Activated CD8-positive, alpha-beta memory T cell treated with anti-CD3 and anti-CD28 coated beads for 1 hour (primary cell): ENCODE data around the gene HSFX2.
A peak's percentile ranks its signal among the peaks of the same experiment; 100 is the strongest.
"Not testable (repeated sequence)": the region's sequence is repeated elsewhere in the genome, so short reads cannot be mapped to it uniquely, and the experiment has no call there.

Experiments used
- DNase-seq, 2 donors: peaks; one replicate each; pipeline ENCODE4 v3.0.0-alpha.2; 2020; ENCODE audit warnings: low read depth in 1 of 2; ENCODE audit errors: extremely low read depth in 1 of 2

The HSFX2 gene, protein sequence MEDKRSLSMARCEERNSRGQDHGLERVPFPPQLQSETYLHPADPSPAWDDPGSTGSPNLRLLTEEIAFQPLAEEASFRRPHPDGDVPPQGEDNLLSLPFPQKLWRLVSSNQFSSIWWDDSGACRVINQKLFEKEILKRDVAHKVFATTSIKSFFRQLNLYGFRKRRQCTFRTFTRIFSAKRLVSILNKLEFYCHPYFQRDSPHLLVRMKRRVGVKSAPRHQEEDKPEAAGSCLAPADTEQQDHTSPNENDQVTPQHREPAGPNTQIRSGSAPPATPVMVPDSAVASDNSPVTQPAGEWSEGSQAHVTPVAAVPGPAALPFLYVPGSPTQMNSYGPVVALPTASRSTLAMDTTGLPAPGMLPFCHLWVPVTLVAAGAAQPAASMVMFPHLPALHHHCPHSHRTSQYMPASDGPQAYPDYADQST

DNA sequence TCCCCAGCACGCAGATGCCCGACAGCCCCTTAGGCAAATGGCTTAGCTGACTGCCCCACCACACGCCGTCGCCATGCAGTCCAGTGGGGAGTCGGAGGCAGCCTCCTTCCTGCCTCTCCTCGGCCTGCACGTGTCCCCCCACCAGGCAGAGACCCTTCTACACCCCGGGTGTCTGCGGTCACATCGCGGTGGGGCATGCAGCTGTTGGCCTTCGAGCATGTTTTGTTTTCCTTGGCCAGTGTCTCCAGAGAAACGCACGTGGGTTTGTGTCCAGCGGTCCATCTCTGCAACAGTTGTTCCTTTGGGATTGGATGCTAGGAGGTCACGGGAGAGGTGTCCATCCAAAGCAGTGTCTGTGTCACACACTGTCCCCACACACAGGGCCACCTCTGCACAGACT, at the start of gene HSFX2:
Gene HSFX2 (minus strand): TSS at position 101 of the 400 bp plus-strand sequence. CDS start 614 bp downstream, outside the sequence.
- not testable (repeated sequence) for DNase-seq

DNA sequence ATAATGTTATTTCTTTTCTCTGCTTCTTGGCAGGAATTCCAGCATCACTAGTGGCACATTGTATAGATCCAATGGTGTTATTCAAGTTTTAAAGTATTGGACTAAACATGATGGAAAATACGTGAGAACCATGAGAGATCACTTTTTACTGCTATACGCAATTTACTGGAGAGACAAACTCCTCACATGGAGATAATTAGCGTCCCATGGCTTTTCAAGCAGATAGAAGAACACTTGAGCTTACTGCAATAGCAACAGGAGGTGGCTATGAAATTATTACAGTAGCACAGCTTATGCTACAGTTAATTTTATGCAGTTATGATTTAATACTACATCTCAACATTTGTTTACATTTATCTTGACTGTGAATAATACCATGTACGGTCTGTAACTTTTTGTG, 48.4 kb upstream of the HSFX2 start:
- no peak for DNase-seq

DNA sequence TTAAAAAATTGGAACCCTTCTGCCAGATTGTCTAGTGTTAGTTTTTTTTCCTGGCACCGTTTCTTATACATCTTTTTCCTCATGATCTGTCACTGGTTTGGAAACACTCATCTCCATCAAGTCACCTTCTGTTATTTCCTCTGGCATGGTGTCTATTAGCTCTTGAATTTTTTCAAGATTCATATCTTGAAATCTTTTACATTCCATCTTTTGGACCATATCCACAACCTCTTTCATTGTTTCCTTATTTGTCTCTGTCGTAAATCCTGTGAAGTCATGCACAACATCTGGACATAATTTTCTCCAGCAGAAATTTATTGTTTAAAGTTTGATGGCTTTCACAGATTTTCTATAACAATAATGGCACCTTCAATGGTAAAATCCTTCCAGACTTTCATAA, 46.7 kb upstream of the HSFX2 start:
- DNase-seq = no peak

DNA sequence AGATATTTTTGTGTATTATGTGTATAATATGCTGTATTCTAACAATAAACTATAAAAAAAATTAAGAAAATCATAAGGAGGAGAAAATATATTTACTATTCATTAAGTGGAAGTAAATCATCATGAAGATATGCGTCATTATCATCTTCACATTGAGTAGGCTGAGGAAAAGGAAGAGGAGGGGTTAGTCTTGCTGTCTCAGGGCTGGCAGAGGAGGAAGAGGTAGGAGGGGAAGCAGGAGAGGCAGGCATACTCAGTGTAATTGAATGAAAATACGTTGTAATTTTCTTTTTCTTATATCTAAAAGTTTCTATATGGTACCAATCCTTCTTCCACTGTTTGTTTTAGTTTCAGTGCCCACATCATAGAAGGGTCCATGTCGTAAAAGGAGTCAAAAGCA, 46.3 kb upstream of the HSFX2 start:
- DNase-seq = no peak

DNA sequence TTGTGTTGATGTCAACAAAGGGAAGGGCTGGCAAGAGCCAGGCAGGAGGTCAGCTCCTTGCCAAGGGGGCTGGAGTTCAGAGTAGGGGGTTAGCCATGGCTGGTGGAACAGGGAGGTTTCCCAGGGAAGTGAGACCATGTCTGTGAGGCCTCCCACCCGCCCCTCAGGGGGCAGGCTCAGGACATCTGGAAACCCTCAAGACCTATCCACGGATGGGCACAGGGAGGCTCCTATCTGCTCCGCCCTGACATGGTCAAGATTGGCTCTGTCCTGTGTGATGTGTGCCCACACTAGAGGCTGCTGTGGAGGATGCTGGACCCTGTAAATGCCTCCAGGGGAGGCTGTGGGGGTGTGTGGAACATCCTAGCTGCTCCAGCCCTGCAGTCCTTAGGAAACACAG, 44.5 kb upstream of the HSFX2 start:
- no peak for DNase-seq

DNA sequence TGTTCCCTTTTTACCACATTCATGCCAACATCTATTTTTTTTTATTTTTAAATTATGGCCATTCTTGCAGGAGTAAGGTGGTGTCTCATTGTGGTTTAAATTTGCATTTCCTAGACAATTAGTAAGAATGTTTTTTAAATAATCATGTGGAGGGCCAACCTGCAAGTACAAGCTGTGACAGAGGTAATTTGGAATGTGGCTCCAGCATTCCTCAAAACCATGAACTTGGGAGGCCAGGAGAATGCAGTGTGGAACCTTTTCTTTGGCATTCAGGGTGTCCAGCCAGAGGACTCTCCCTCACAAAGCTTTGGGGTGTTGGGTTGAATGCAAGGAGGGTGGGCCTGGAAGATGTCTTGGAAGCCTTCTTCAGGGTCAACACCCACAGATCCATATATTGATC, 43.7 kb upstream of the HSFX2 start:
- no peak for DNase-seq

DNA sequence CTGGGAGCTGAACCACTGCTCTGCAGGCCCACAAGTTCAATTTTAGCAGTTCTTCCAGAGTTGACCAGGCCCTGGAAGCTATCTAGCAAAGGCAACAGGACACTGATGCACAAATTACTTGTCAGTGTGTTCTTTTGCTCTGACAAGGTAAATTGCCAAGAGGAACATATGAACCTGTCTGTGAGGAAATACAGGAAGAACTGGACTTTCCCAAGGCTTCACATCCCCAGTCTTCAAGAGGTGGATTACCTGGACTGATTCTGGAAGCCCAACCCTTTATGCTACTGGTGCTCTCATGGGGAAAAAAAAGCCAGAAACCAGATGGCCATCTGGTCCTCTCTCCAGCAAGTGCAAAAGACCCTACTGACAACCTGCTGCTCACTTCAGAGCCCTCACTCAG, 38.4 kb upstream of the HSFX2 start:
- DNase-seq = no peak

DNA sequence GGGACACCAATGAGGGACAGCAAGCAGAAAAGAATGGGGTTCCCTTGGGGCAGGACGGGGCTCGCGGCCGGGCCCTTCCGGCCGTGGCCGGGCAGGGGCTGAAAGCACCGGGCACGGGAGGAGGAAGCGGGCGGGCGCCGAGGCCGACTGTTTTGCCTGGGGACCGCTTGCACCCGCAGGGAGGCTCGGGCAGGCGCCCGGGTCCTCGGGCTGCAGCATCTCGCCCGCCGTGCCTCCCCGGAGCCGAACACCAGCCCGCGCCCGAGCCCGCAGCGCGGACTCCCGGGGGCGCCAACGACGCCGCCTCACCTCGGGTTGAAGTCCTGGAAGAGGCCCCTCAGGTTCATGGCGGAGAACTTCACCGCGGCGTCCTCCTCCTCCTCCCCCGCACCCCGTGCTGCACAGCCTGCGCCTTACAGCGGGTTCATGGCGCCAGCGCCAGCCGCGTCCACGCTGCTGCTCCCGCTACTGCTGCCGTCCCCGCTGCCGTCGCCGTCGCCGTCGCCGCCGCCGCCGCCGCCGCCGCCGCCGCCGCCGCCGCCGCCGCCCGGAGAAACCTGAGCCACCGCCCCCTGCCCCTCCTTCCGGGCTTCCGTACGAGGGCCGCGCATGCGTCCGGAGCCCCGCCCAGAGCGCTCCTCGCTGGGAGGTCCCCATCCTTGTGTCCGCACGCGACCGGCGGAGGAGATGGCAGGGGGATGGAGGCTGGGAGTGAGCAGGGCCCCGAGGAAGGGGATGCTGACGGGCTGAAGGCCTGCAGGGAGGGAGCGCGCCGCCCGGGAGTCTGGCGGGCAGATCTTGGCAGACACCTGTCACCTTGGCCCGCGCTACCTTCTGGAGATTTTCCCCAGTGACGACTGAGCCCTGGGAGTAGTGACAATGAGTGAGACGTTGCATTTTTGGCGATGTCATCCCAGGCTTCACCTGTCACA, 36.4 kb upstream of the HSFX2 start, which contains the start of gene TMEM185A:
Gene TMEM185A (minus strand): TSS at position 559 of the 932 bp plus-strand sequence. CDS start 212 bp downstream, at position 347.
- peak; percentile 16 to 55 for DNase-seq

DNA sequence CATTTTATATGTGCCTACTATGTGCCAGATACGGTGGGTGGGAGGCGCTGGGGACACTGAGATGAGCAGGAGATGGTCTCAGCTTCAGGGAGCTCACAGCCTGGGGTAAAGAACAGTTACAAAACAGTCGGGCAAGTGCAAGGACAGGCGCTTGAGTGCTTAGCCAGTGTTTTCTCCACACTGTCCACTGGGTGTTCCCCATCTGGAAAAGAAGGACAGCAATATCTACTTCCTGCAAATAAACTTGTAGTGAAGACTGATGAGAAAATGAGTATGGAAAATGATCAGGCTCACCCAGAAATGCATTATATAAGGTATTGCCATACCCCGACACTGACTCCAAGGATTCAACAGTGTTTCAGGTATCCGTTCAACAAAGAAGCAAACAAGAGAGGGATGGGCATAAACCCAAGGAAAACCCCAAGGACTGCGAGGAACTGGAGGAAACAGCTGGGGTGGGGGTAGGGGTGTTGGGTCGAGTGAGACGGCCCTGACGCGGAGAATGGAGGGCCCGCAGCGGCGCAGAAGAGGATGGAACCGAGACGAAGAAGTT, 35.6 kb upstream of the HSFX2 start:
- DNase-seq = no peak

DNA sequence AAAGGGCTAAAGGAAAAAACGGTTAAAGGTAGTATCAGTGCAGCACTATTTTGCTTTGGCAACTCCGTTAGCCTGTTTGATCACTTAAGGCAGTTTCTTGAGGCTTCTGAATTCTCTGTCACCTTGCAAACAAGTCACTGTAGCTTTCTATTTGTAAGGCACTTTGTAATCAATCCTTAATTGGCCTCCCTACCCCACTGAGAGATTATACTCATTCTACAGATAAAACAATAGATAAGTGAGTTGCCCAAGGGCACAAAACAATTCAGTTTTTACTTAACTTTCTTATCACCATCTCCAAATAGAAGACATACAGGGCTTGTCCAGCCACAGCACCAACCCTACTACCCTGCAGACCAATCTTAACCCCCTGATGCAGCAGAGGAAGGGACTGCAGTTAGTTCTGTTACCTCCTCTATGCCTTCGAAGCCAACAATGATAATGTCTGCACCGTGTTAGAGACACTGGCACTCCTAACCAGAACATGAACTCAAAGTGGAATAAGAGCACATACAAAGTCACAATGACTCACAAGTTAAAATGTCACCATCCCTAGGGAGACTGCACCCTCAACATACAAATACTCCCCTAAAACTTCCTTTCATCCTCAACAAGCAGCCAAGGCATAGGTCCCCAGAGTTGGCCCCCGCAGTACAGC, 34.7 kb upstream of the HSFX2 start:
- no peak for DNase-seq

DNA sequence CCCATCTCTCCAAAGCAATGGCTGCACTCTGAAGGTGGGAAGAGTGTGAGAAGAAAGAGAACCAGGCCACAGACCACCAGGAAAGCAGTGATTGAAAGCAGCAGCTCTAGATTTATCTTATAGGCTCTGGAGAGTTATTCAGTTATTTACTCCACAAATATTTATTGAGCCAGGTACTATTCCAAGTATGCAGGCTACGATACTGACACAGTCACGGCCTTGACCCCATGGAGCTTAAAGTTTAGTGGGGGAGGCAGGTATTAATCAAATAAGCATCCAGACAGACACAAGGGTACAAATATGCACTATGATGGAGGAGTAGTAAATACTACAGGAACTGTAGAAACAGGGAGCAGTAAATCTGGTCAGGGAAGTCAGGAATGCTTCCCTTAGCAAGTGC, 33.7 kb upstream of the HSFX2 start:
- no peak for DNase-seq

DNA sequence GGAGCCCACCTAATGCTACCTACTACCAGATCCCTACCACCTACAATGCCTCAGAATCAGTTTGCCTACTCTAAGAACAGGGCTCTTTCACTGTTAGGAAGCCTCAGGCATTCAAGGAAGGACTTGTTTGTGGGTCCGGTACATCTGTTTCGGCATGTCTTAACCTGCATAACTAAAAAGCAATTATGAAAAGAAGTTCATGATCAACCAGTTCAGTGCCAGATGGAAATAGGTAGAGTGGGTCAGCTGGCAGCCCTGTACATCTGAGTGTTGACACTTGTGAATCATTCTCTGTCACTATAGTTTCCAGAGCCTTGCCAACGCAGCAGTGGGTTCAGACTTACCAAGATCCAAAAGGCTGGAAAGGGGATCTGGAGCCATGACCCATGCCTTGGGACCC, 33.2 kb upstream of the HSFX2 start:
- no peak for DNase-seq

DNA sequence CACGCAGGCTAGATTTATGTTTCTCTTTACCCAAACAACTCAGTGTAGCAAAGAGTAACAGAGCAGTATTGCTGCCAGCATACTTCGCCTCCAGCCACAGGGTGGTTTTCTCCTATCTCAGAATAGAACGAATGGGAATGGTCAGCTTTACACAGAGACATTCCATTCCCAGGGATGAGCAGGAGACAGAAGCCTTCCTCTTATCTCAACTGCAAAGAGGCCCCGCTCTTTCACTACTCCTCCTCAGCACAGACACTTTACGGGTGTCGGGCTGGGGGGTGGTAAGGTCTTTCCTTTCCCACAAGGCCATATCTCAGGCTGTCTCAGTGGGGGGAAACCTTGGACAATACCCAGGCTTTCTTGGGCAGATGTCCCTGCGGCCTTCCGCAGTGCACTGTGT, 31.7 kb upstream of the HSFX2 start:
- DNase-seq = not testable (repeated sequence)

DNA sequence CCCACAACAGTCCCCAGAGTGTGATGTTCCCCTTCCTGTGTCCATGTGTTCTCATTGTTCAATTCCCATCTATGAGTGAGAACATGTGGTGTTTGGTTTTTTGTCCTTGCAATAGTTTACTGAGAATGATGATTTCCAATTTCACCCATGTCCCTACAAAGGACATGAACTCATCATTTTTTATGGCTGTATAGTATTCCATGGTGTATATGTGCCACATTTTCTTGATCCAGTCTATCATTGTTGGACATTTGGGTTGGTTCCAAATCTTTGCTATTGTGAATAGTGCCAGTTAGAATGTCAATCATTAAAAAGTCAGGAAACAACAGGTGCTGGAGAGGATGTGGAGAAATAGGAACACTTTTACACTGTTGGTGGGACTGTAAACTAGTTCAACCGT, 24.5 kb upstream of the HSFX2 start:
- DNase-seq = not testable (repeated sequence)

DNA sequence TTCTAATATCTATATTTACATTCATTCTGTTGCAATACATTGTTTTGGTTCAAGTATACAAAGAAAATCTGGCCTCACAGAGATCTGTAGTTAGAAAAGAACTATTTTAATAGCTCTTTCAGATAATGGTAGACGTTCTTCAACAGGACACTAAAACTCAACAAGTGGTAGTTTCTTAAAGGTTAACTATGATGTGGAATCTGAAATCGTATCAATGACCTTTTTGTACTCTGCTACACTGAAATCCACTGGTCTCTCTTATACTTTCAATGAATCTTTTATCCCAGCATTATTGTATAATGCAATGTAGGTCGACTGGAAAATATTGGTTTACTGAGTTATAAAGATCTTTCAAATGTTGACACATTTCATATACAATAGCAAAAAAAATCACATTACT, 23.8 kb upstream of the HSFX2 start:
- DNase-seq = no peak

DNA sequence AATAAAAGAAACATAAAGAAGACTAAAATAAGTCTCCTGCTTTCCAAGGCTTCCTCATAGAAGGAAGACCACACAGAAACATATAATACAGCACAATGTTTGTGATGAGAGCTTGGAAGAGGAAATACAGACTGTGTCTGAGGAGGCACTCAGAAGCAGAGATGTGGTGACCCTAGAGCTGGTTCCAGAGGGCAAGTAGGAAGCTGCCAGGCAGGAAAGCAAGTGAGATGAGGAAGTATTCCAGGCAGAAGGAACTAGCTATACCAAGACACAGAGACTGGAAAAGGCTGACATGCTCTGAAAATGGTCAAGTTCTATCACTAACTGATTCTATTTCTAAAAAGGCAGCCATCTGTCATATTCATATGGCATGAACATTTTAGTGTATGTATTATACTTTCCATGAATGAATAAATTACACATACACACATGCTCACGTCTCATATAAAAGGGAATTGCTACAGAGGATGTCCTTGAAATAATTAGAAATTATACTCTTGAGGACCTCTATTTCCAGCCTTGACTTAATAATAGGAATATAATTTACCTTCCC, 16.6 kb upstream of the HSFX2 start:
- DNase-seq = no peak

DNA sequence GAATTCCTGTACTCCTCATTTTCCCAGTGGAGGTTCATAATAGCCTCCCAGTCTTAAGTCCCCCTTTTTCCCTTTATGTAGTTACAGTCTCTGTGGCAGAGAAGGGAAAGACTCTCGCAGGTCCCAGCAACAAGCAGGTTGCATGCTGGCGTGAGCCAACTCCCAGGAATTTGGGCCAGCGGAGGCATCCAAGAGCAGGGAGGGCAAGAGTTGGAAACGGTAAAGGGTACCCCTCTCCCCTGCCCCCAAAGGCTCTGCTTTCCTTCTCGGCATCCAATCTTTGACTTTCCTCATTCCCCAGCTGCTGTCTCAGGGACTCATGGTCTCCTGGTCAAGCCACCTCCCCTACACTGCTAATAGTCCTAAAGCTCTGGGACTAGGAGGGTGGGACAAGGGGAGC, 15.4 kb upstream of the HSFX2 start:
- DNase-seq = no peak

DNA sequence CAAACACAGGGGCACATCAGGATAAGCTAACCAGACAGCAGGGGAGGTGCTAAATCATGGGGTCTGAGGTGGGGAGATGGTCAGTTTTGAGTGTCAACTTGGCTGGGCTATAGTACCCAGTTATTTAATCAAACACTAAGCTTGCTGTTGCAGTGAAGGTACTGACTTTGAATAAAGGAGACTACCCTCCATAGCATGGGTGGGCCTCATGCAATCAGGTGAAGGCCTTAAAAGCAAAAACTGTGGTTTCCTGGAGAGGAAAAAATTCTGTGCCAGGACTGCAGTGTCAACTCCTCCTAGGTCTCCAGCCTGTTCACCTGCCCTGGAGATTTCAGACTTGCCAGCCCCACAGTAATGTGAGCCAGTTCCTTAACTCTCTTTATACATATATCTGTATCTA, 12.6 kb upstream of the HSFX2 start:
- DNase-seq = no peak

DNA sequence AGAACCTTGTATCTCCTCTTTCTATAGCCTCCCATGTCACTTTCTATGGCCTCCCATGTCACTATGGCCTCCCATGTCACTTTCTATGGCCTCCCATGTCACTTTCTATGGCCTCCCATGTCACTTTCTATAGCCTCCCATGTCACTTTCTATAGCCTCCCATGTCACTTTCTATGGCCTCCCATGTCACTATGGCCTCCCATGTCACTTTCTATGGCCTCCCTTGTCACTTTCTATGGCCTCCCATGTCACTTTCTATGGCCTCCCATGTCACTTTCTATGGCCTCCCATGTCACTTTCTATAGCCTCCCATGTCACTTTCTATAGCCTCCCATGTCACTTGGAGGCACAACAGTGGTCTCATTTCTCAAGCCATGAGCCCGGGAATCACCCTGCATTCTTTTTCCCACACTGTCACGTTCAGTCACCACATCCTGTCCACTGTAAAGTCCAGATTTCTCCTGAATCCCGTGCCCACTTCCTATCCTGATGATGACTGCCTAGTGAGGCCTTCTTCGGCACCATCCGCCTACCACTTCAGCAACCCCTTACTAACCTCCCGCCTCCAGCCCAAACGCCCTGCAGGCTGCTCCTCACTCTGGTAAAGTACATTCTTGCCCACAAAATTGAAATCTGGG, 10.3 kb upstream of the HSFX2 start:
- DNase-seq = not testable (repeated sequence)

DNA sequence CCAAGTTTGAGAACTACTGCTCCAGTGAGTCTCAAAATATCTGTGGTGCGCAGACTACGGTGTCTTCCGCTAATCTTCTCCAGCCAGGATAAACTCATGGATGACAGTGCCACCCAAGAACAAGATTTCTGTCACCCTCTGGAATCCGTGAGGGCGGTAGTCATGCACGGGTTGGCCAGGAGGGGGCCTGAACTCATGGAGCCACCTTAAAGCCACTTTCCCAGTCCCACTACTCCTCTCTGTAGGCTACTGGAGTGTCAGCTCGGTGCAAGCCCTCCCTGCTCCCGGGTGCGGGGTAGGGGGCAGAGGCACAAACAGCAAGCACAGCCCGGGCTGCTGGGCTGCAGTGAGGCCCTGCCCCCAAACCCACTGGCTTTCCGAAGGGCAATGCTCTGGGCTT, 3.5 kb upstream of the HSFX2 start:
- DNase-seq = not testable (repeated sequence)
